Hepatocyte (in vitro differentiated cells): Measurements from ENCODE around the gene SLC25A10.

Experiments used
- EZH2 ChIP-seq: fragments of 200-600 bp; sonication (generic); IDR thresholded peaks from 2 replicates; pipeline ENCODE4 v1.6.1; 2016; ENCODE audit warnings: antibody characterized with exemption, mild to moderate bottlenecking, borderline replicate concordance
- EZH2phosphoT487 ChIP-seq: fragments of 200-600 bp; sonication (generic); IDR thresholded peaks from one replicate; pipeline ENCODE4 v1.6.1; 2018; ENCODE audit warnings: antibody characterized with exemption, mild to moderate bottlenecking, low read depth, moderate library complexity; ENCODE audit not compliant: unreplicated experiment, severe bottlenecking
- TF ChIP-seq, protein P1 (sequence below): fragments of 200-600 bp; sonication (generic); IDR thresholded peaks from 2 replicates; pipeline ENCODE4 v1.5.1; 2016; ENCODE audit warnings: antibody characterized with exemption, mild to moderate bottlenecking; ENCODE audit not compliant: poor library complexity

DNA sequence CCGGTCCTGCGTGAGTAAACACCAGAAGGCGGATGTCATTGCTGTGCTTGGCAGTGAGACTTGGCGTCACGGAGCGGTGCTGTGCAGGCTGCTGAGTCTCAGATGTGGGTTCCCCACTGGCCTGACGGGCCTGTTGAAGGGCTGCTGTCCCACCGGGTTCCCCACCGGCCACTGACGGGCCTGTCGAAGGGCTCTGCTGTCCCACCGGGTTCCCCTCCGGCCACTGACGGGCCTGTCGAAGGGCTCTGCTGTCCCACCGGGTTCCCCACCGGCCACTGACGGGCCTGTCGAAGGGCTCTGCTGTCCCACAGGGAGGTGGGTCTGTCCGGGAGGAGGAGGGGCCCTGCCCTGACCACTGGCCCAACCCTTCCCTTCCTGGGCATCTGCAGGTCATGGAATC, 25.5 kb upstream of the SLC25A10 start:
- TF ChIP-seq, protein P1, sequence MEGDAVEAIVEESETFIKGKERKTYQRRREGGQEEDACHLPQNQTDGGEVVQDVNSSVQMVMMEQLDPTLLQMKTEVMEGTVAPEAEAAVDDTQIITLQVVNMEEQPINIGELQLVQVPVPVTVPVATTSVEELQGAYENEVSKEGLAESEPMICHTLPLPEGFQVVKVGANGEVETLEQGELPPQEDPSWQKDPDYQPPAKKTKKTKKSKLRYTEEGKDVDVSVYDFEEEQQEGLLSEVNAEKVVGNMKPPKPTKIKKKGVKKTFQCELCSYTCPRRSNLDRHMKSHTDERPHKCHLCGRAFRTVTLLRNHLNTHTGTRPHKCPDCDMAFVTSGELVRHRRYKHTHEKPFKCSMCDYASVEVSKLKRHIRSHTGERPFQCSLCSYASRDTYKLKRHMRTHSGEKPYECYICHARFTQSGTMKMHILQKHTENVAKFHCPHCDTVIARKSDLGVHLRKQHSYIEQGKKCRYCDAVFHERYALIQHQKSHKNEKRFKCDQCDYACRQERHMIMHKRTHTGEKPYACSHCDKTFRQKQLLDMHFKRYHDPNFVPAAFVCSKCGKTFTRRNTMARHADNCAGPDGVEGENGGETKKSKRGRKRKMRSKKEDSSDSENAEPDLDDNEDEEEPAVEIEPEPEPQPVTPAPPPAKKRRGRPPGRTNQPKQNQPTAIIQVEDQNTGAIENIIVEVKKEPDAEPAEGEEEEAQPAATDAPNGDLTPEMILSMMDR = no peak
- TF ChIP-seq EZH2 (no peak), EZH2phosphoT487 (no peak)
